Activated naive CD4-positive, alpha-beta T cell treated with anti-CD3 and anti-CD28 coated beads, Interleukin-2, amount 10 ng/mL, durations not matched to agents 7 days and 5 days (primary cell): Measurements from ENCODE around the gene CHML.

Experiments used
- CTCF ChIA-PET: fragments of 350-600 bp; sonication (Branson Sonifier 250); formaldehyde crosslinking; loops from one replicate; lab custom pipeline; 2021; ENCODE audit warnings: antibody characterized with exemption; lab: Charles Lee
- DNase-seq: peaks from one replicate; pipeline ENCODE4 v3.0.0-alpha.2; 2020
- H3K27ac Mint-ChIP-seq: one replicate; pipeline ENCODE4 v1.8.0; 2021; ENCODE audit warnings: mild to moderate bottlenecking, moderate library complexity, mixed read lengths
- H3K27me3 Mint-ChIP-seq: one replicate; pipeline ENCODE4 v1.8.0; 2021; ENCODE audit warnings: mild to moderate bottlenecking, mixed read lengths
- H3K36me3 Mint-ChIP-seq: one replicate; pipeline ENCODE4 v1.8.0; 2021; ENCODE audit warnings: mixed read lengths
- H3K4me1 Mint-ChIP-seq: one replicate; pipeline ENCODE4 v1.8.0; 2021; ENCODE audit warnings: mixed read lengths
- H3K4me3 Mint-ChIP-seq: one replicate; pipeline ENCODE4 v1.8.0; 2021; ENCODE audit warnings: mild to moderate bottlenecking, moderate library complexity, mixed read lengths
- H3K9me3 Mint-ChIP-seq: one replicate; pipeline ENCODE4 v1.8.0; 2021; ENCODE audit warnings: mixed read lengths

CHML gene

GRCh38 chr1:241624935-241625334, 15.2 kb downstream of the CHML start:
- no peak for DNase-seq
- H3K27me3 Mint-ChIP-seq, result no peaks in the 10 kb centered on the region
- H3K4me1 Mint-ChIP-seq, result peaks cover 14% of the 10 kb centered on the region
- no peak overlapping the region for H3K4me3 Mint-ChIP-seq
- no peaks in the 10 kb centered on the region for H3K9me3 Mint-ChIP-seq
- H3K27ac Mint-ChIP-seq, result no peak overlapping the region
- H3K36me3 Mint-ChIP-seq, result peaks cover 4% of the 10 kb centered on the region
- CTCF ChIA-PET, result interaction anchor here (1.6 kb wide), 1 partner anchor 92 kb away, joined by 5 read pairs; the partner anchor contains the start of gene KMO

- CTCF ChIA-PET, result interaction anchor here (4.9 kb wide), 1 partner anchor 12 kb away, joined by 22 read pairs; no protein-coding TSS in a partner anchor
- no peak for DNase-seq
- no peaks in the 10 kb centered on the region for H3K27me3 Mint-ChIP-seq
These were observed 17.5 kb downstream of the CHML start for GRCh38 chr1:241622669-241623068.

GRCh38 chr1:241617426-241617825, 22.7 kb downstream of the CHML start:
- H3K4me1 Mint-ChIP-seq, result no peaks in the 10 kb centered on the region
- no peak overlapping the region for H3K4me3 Mint-ChIP-seq
- H3K27me3 Mint-ChIP-seq, result no peaks in the 10 kb centered on the region
- H3K9me3 Mint-ChIP-seq, result no peaks in the 10 kb centered on the region
- CTCF ChIA-PET, result interaction anchor here (0.9 to 1.2 kb wide), 2 partner anchors 10 to 225 kb away, joined by 5 to 6 read pairs; no protein-coding TSS in a partner anchor
- H3K36me3 Mint-ChIP-seq, result no peaks in the 10 kb centered on the region
- no peak overlapping the region for H3K27ac Mint-ChIP-seq
- DNase-seq, result no peak

More at GRCh38 chr1:241622669-241623068, 17.5 kb downstream of the CHML start:
- peaks cover 4% of the 10 kb centered on the region for H3K36me3 Mint-ChIP-seq
- peaks cover 5% of the 10 kb centered on the region for H3K4me1 Mint-ChIP-seq
- H3K4me3 Mint-ChIP-seq, result no peak overlapping the region
- H3K27ac Mint-ChIP-seq, result no peak overlapping the region
- no peaks in the 10 kb centered on the region for H3K9me3 Mint-ChIP-seq

GRCh38 chr1:241615043-241615974, 24.9 kb downstream of the CHML start:
- Mint-ChIP-seq H3K27me3 (no peaks in the 10 kb centered on the region), H3K4me3 (no peak overlapping the region), H3K4me1 (no peaks in the 10 kb centered on the region), H3K36me3 (no peaks in the 10 kb centered on the region), H3K9me3 (no peaks in the 10 kb centered on the region), H3K27ac (no peak overlapping the region)
- no peak for DNase-seq
- CTCF ChIA-PET, result no interaction called here

GRCh38 chr1:241614572-241614971, 25.6 kb downstream of the CHML start:
- Mint-ChIP-seq H3K4me1 (no peaks in the 10 kb centered on the region), H3K9me3 (no peaks in the 10 kb centered on the region), H3K27me3 (no peaks in the 10 kb centered on the region), H3K27ac (no peak overlapping the region), H3K36me3 (no peaks in the 10 kb centered on the region), H3K4me3 (no peak overlapping the region)
- CTCF ChIA-PET, result no interaction called here
- DNase-seq, result no peak

GRCh38 chr1:241614144-241614543, 26.0 kb downstream of the CHML start:
- no peak overlapping the region for H3K27ac Mint-ChIP-seq
- no peak for DNase-seq
- H3K27me3 Mint-ChIP-seq, result no peaks in the 10 kb centered on the region
- H3K36me3 Mint-ChIP-seq, result no peaks in the 10 kb centered on the region
- H3K4me1 Mint-ChIP-seq, result no peaks in the 10 kb centered on the region
- CTCF ChIA-PET, result no interaction called here
- no peaks in the 10 kb centered on the region for H3K9me3 Mint-ChIP-seq
- no peak overlapping the region for H3K4me3 Mint-ChIP-seq

GRCh38 chr1:241612533-241613477, 27.4 kb downstream of the CHML start:
- CTCF ChIA-PET, result interaction anchor here (0.6 to 2.8 kb wide), 6 partner anchors 14 to 403 kb away, joined by 3 to 26 read pairs (median 3); partner anchors contain the start of gene MAP1LC3C
- Mint-ChIP-seq H3K36me3 (no peaks in the 10 kb centered on the region), H3K4me3 (no peak overlapping the region), H3K9me3 (no peaks in the 10 kb centered on the region), H3K27me3 (no peaks in the 10 kb centered on the region), H3K4me1 (no peaks in the 10 kb centered on the region), H3K27ac (no peak overlapping the region)
- no peak for DNase-seq

- DNase-seq, result no peak
- no peaks in the 10 kb centered on the region for H3K4me1 Mint-ChIP-seq
- H3K9me3 Mint-ChIP-seq, result no peaks in the 10 kb centered on the region
- CTCF ChIA-PET, result interaction anchor here (0.6 to 3.4 kb wide), 19 partner anchors 9 to 388 kb away, joined by 3 to 26 read pairs (median 4); partner anchors contain the start of genes KMO and MAP1LC3C
- no peak overlapping the region for H3K4me3 Mint-ChIP-seq
- H3K36me3 Mint-ChIP-seq, result no peaks in the 10 kb centered on the region
- H3K27ac Mint-ChIP-seq, result no peak overlapping the region
- H3K27me3 Mint-ChIP-seq, result no peaks in the 10 kb centered on the region
These were observed 28.4 kb downstream of the CHML start for GRCh38 chr1:241611736-241612135.

GRCh38 chr1:241611063-241611462, 29.1 kb downstream of the CHML start:
- CTCF ChIA-PET, result interaction anchor here (0.6 to 3.4 kb wide), 26 partner anchors 8 to 389 kb away, joined by 3 to 26 read pairs (median 4); partner anchors contain the start of genes EXO1, KMO and MAP1LC3C
- no peak overlapping the region for H3K4me3 Mint-ChIP-seq
- H3K4me1 Mint-ChIP-seq, result no peaks in the 10 kb centered on the region
- H3K27ac Mint-ChIP-seq, result no peak overlapping the region
- DNase-seq, result peak; percentile 25
- no peaks in the 10 kb centered on the region for H3K9me3 Mint-ChIP-seq
- H3K36me3 Mint-ChIP-seq, result no peaks in the 10 kb centered on the region
- H3K27me3 Mint-ChIP-seq, result no peaks in the 10 kb centered on the region

GRCh38 chr1:241610056-241610815, 29.9 kb downstream of the CHML start:
- no peaks in the 10 kb centered on the region for H3K9me3 Mint-ChIP-seq
- no peak overlapping the region for H3K4me3 Mint-ChIP-seq
- DNase-seq, result no peak
- no peaks in the 10 kb centered on the region for H3K27me3 Mint-ChIP-seq
- CTCF ChIA-PET, result interaction anchor here (0.6 to 3.4 kb wide), 25 partner anchors 7 to 390 kb away, joined by 3 to 26 read pairs (median 4); partner anchors contain the start of genes EXO1, KMO and MAP1LC3C
- H3K4me1 Mint-ChIP-seq, result no peaks in the 10 kb centered on the region
- H3K27ac Mint-ChIP-seq, result no peak overlapping the region
- no peaks in the 10 kb centered on the region for H3K36me3 Mint-ChIP-seq

GRCh38 chr1:241608379-241609033, 31.7 kb downstream of the CHML start:
- CTCF ChIA-PET, result interaction anchor here (2.2 to 3.4 kb wide), 2 partner anchors 13 to 19 kb away, joined by 8 to 22 read pairs; no protein-coding TSS in a partner anchor
- Mint-ChIP-seq H3K4me3 (no peak overlapping the region), H3K27me3 (no peaks in the 10 kb centered on the region), H3K4me1 (no peaks in the 10 kb centered on the region), H3K9me3 (no peaks in the 10 kb centered on the region), H3K27ac (no peak overlapping the region), H3K36me3 (no peaks in the 10 kb centered on the region)
- no peak for DNase-seq

- DNase-seq, result no peak
- no peak overlapping the region for H3K27ac Mint-ChIP-seq
- H3K4me3 Mint-ChIP-seq, result no peak overlapping the region
- peaks cover 2% of the 10 kb centered on the region for H3K36me3 Mint-ChIP-seq
- no peaks in the 10 kb centered on the region for H3K4me1 Mint-ChIP-seq
- H3K9me3 Mint-ChIP-seq, result no peaks in the 10 kb centered on the region
- no peaks in the 10 kb centered on the region for H3K27me3 Mint-ChIP-seq
- CTCF ChIA-PET, result no interaction called here
These were observed 32.7 kb downstream of the CHML start for GRCh38 chr1:241607497-241607896.

GRCh38 chr1:241606544-241606943, 33.6 kb downstream of the CHML start:
- DNase-seq, result no peak
- Mint-ChIP-seq H3K9me3 (no peaks in the 10 kb centered on the region), H3K27me3 (no peaks in the 10 kb centered on the region), H3K4me1 (no peaks in the 10 kb centered on the region), H3K27ac (no peak overlapping the region), H3K36me3 (peaks cover 5% of the 10 kb centered on the region), H3K4me3 (no peak overlapping the region)
- CTCF ChIA-PET, result no interaction called here
